Smooth muscle cell (in vitro differentiated cells): ENCODE measurements around the gene CAMK2D. TPM values are rescaled to one million over a fixed set of nuclear protein-coding genes. Genes with fewer than 3 reads are reported as not detected.

Experiments
- DNase-seq: peaks from one replicate; lab custom pipeline; 2025; ENCODE audit not compliant: unreplicated experiment; lab: John Stamatoyannopoulos, UW
- H2AFZ ChIP-seq: fragments of 200-600 bp; sonication (generic); 2 replicates; pipeline ENCODE4 v1.6.0; 2016; ENCODE audit warnings: antibody characterized with exemption, low read depth, mild to moderate bottlenecking
- H3F3A ChIP-seq: fragments of 200-600 bp; sonication (generic); 2 replicates; pipeline ENCODE4 v1.6.0; 2017; ENCODE audit warnings: antibody characterized with exemption, low read depth
- H3K27ac ChIP-seq: fragments of 200-600 bp; sonication (generic); 2 replicates; pipeline ENCODE4 v1.5.1; 2016; ENCODE audit warnings: low read depth, mild to moderate bottlenecking
- H3K27me3 ChIP-seq: fragments of 200-600 bp; sonication (generic); 2 replicates; pipeline ENCODE4 v1.6.1; 2016; ENCODE audit warnings: low read depth, mild to moderate bottlenecking
- H3K36me3 ChIP-seq: fragments of 200-600 bp; sonication (generic); 2 replicates; pipeline ENCODE4 v1.5.1; 2016; ENCODE audit warnings: low read depth
- H3K4me1 ChIP-seq: fragments of 200-600 bp; sonication (generic); 2 replicates; pipeline ENCODE4 v1.5.1; 2016; ENCODE audit warnings: low read depth
- H3K4me2 ChIP-seq: fragments of 200-600 bp; sonication (generic); 2 replicates; pipeline ENCODE4 v1.6.0; 2016; ENCODE audit warnings: mild to moderate bottlenecking
- H3K4me3 ChIP-seq: fragments of 200-600 bp; sonication (generic); 2 replicates; pipeline ENCODE4 v1.5.1; 2016; ENCODE audit warnings: mild to moderate bottlenecking
- H3K79me2 ChIP-seq: fragments of 200-600 bp; sonication (generic); 2 replicates; pipeline ENCODE4 v1.6.0; 2016; ENCODE audit warnings: low read depth, mild to moderate bottlenecking
- H3K9ac ChIP-seq: fragments of 200-600 bp; sonication (generic); 2 replicates; pipeline ENCODE4 v1.6.0; 2016; ENCODE audit warnings: low read depth
- H3K9me3 ChIP-seq: fragments of 200-600 bp; sonication (generic); replicated peaks from 2 replicates; pipeline ENCODE4 v1.5.1; 2016; ENCODE audit warnings: low read depth
- H4K20me1 ChIP-seq: fragments of 200-600 bp; sonication (generic); 2 replicates; pipeline ENCODE4 v1.6.0; 2016; ENCODE audit warnings: low read depth
- CTCF ChIP-seq: fragments of 200-600 bp; sonication (generic); IDR thresholded peaks from 2 replicates; pipeline ENCODE4 v1.5.1; 2017; ENCODE audit warnings: borderline replicate concordance, mild to moderate bottlenecking, antibody characterized with exemption; ENCODE audit not compliant: insufficient read depth, poor library complexity, severe bottlenecking
- WGBS: methylation state at CpG from one replicate; pipeline ENCODE4 v1.1.7; 2016; ENCODE audit warnings: low lambda C conversion rate; 5-methylcytosine and 5-hydroxymethylcytosine counted together
- polyA plus RNA-seq: library from polyadenylated mRNA; unstranded; fragments of >200 nt; fragmentation: Nextera tagmentation; extraction: Ambion mirVana; gene quantifications from 2 replicates; pipeline ENCODE4 v1.2.1, GENCODE V29; 2016
- total RNA-seq: library from RNA; depleted of rRNA; stranded (reverse); fragments of >200 nt; gene quantifications from 2 replicates; pipeline ENCODE4 v1.2.3, GENCODE V29; 2014

The CAMK2D gene
- total and polyA plus RNA-seq, 2 experiments from 2014 or later = 17.2 to 36.0 TPM

DNA sequence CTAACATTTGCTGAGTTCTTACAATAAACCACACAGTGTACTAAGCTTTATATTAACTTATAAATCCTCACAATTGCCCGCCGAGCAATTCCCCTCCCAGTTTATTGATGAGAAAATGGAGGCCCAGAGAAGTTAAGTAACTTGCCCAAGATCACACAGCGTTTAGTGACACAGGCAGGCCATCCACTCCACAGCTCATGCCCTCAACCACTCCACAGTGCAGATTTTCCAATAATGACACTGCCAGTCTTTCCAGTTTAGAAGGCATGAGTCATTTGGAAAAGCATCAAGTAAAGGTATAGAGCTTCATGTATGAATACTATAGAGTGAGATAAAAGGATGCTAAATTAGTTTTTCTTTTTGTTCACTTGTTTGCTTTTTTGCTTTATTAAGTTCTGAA, 208.5 kb downstream of the CAMK2D start:
- Histone ChIP-seq H3K9me3 (no peaks in the 10 kb centered on the region), H3K4me1 (no peaks in the 10 kb centered on the region), H3K4me3 (no peak overlapping the region), H4K20me1 (no peaks in the 10 kb centered on the region), H3F3A (peaks cover 5% of the 10 kb centered on the region), H3K27me3 (no peaks in the 10 kb centered on the region), H2AFZ (no peak overlapping the region), H3K9ac (no peak overlapping the region), H3K4me2 (no peak overlapping the region), H3K79me2 (no peaks in the 10 kb centered on the region), H3K27ac (no peak overlapping the region), H3K36me3 (no peaks in the 10 kb centered on the region)
- 100% methylated on average over 3 of the region's 3 CpGs for WGBS
- TF ChIP-seq CTCF = no peak
- no peak for DNase-seq

- no peaks in the 10 kb centered on the region for H4K20me1 ChIP-seq
- no peaks in the 10 kb centered on the region for H3K36me3 ChIP-seq
- no peak overlapping the region for H3K9ac ChIP-seq
- no peak overlapping the region for H3K27ac ChIP-seq
- H3K9me3 ChIP-seq = no peaks in the 10 kb centered on the region
- DNase-seq = no peak
- H3K4me2 ChIP-seq = no peak overlapping the region
- H3K27me3 ChIP-seq = no peaks in the 10 kb centered on the region
- no peaks in the 10 kb centered on the region for H3K79me2 ChIP-seq
- TF ChIP-seq CTCF = no peak
- no peak overlapping the region for H2AFZ ChIP-seq
- H3K4me1 ChIP-seq = no peaks in the 10 kb centered on the region
- peaks cover 5% of the 10 kb centered on the region for H3F3A ChIP-seq
- no peak overlapping the region for H3K4me3 ChIP-seq
- 98% methylated on average over 2 of the region's 2 CpGs for WGBS
Measured at GRCh38 chr4:113550510-113550909, 211.0 kb downstream of the CAMK2D start.

GRCh38 chr4:113548303-113548702, 213.2 kb downstream of the CAMK2D start:
- Histone ChIP-seq H3F3A (peaks cover 5% of the 10 kb centered on the region), H3K4me2 (no peak overlapping the region), H3K27ac (no peak overlapping the region), H3K9me3 (no peaks in the 10 kb centered on the region), H2AFZ (no peak overlapping the region), H3K36me3 (no peaks in the 10 kb centered on the region), H3K4me1 (no peaks in the 10 kb centered on the region), H3K4me3 (no peak overlapping the region), H3K9ac (no peak overlapping the region), H4K20me1 (no peaks in the 10 kb centered on the region), H3K27me3 (no peaks in the 10 kb centered on the region), H3K79me2 (no peaks in the 10 kb centered on the region)
- DNase-seq = no peak
- TF ChIP-seq CTCF = no peak
- 97% methylated on average over 1 of the region's 1 CpG for WGBS

- H3K27ac ChIP-seq = peak overlapping the region; percentile 38
- no peaks in the 10 kb centered on the region for H4K20me1 ChIP-seq
- no peaks in the 10 kb centered on the region for H3K27me3 ChIP-seq
- H3F3A ChIP-seq = peaks cover 5% of the 10 kb centered on the region
- no peaks in the 10 kb centered on the region for H3K9me3 ChIP-seq
- H3K36me3 ChIP-seq = no peaks in the 10 kb centered on the region
- H2AFZ ChIP-seq = no peak overlapping the region
- TF ChIP-seq CTCF = peak; percentile 97
- no peaks in the 10 kb centered on the region for H3K4me1 ChIP-seq
- DNase-seq = peak; percentile 31
- H3K79me2 ChIP-seq = no peaks in the 10 kb centered on the region
- H3K9ac ChIP-seq = no peak overlapping the region
- H3K4me2 ChIP-seq = no peak overlapping the region
- 5% methylated on average over 5 of the region's 5 CpGs for WGBS
- H3K4me3 ChIP-seq = no peak overlapping the region
Measured at GRCh38 chr4:113547487-113548042, 214.0 kb downstream of the CAMK2D start.
